Fibroblast of the conjunctiva (primary cell): Measurements from ENCODE around the gene ABHD2.
"Not testable (repeated sequence)": the region's sequence is repeated elsewhere in the genome, so short reads cannot be mapped to it uniquely, and the experiment has no call there.

Source experiments
- DNase-seq: peaks from one replicate; pipeline ENCODE4 v3.0.0-alpha.2; 2010; ENCODE audit warnings: low read depth

ABHD2 gene

DNA sequence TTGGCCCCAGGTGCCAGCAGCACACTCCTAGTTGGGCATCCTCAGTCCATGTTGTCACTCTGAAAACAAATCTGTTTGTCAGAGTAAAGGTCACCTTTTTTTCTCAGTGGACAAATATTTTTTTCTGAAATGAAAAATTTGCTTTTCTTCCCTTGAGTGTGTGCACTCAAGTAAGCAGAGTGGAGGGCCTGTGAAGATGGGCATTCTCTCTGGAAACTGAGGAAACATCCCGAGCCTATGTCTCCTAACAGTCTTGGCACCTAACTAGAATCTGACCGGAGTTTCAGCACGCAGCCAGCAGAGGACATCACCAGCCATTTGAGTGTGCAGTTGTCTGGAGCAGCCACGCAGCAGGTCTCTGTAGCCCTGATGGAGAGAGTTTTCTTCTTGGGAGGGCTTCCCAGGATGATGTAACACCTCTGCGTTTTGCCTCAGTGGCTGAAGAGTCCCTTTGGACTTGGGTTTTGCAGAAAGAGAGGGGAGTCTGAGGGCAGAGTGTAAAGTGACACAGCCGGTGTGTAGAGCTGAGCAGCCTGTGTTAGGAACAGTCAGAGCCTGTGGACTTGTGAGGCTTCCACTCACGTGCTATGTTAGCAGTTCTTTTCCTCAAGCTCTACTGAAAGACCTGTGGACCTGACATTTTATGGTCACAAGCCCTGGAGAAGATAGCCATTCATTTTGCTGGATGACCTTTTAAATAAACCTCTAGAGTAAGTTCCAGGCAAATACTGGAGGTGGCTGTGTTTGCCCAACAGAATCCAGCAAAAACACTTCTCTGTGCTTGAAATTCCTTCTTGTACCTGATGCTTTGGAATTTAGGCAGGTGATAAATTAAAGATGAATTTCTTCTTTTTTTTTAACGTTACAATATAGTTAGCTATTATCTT, 51.6 kb downstream of the ABHD2 start:
- no peak for DNase-seq

DNA sequence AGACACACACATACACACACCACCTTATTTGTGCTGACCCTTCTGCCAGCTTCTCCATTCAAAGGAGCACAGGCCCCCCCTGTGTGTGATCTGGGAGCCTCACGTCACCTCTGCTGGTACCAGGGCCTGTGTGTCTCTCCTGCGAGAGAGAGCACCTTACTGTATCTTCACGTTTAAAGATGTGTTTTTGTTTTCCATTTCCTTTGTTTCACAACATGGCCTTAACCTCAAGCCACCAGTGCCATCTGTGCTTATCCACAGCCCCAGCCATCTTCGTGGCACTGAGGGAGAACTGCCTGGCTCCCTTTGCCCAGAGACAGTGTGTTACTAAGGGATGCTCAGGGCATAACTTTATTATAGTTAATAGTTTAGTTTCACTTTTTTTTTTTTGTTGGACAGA, 52.3 kb downstream of the ABHD2 start:
- no peak for DNase-seq

DNA sequence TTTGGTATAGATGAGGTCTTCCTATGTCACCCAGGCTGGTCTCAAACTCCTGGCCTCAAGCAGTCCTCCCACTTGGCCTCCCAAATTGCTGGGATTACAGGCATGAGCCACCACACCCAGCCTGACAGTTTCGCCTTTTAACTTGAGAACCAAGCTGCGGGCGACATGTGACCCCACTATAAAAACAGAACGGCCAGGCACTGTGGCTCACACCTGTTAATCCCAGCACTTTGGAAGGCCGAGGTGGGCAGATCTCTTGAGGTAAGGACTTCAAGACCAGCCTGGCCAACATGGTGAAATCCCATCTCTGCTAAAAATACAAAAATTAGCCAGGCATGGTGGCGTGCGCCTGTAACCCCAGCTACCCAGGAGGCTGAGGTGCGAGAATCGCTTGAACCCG, 52.9 kb downstream of the ABHD2 start:
- not testable (repeated sequence) for DNase-seq

DNA sequence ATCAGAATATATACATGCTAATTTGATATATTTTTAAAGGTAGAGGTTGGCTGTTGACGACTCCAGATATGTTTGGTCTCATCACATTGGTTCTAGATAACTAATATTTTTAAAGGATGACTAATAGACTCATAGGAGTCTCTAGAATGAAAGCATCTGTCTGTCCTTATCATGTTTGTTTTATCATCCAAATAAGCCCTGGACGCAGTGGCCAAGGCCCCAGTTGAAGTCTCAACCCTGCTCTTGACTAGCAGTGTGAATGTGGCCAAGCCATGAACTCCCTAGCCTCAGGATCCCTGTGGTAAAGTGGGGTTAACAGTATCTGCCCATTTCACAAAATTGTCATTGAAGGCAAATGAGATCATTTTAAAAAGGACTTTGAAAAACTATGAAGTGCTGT, 53.6 kb downstream of the ABHD2 start:
- no peak for DNase-seq

DNA sequence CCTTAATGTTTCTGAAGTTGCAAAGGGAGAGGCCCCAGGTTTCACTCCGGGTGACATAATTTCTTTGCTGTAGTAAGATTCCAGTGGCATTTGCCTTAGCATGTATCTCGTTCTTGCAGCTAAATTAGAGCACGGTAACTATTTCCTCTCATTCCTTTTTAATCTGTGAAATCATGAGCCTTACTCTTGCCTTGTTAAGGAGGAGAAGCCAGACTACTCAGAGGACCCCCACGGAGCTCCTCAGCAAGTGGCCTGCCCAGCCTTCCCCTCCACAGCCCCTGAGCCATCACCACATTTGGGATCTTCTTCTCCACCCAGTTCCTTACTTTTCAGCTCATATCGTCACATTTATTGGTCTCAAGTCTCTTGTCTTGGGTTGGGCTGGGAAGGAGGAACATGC, 54.2 kb downstream of the ABHD2 start:
- no peak for DNase-seq

DNA sequence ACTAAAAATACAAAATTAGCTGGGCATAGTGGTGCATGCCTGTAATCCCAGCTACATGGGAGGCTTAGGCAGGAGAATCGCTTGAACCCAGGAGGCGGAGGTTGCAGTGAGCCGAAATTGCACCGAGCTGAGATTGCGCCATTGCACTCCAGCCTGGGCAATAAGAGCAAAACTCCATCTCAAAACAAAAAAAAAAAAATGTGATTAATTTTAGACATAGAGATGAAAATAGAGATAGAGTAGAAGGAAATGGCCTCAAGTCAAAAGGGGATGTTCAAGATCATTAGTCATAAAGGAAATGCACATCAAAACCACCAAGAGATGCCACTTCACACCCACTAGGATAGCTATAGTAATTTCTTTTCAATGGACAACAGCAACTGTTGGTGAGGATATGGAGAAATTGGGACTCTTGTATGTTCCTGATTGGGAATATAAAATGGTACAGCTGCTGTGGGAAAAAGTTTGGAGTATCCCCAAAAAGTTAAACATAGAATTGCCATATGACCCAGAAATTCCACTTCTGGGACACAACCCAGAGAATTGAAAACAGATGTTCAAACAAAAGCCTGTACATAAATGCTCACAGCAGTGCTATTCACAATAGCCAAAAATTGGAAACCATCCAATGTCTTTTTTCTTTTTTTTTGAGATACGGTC, 55.4 kb downstream of the ABHD2 start:
- peak; percentile 88 for DNase-seq

DNA sequence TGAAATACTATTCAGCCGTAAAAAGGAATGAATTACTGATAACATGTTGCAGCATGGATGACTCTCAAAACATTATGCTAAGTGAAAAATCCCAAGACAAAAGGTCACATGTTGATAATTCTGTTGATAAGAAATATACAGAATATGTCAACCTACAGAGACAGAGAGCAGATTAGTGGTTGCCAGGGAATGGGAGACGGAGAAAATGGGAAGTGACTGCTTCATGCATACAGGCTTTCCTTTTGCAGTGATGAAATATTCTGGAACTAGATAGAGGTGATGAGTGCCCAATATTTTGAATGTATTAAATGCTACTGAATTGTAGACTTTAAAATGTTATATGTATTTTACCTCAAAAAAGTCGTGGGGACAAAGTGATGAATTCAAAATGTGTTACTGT, 56.2 kb downstream of the ABHD2 start:
- no peak for DNase-seq

DNA sequence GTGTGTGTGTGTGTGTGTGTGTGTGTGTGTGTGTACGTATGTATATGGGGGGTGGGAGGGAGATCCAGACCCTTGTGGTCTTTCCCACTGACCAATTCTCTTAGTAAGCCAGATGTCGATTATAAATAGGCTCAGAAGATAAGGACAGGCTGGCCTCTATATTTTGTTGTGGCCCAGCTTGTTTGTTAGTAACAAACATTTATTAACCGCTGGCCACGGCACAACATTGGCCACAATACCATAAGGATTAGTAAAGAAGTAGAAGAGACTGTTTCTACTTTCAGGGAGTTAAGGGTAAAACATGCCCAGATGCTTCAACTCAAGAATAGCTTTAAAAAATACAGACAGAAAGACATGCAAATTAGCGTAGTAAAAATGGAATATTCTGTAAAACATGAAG, 58.1 kb downstream of the ABHD2 start:
- no peak for DNase-seq

DNA sequence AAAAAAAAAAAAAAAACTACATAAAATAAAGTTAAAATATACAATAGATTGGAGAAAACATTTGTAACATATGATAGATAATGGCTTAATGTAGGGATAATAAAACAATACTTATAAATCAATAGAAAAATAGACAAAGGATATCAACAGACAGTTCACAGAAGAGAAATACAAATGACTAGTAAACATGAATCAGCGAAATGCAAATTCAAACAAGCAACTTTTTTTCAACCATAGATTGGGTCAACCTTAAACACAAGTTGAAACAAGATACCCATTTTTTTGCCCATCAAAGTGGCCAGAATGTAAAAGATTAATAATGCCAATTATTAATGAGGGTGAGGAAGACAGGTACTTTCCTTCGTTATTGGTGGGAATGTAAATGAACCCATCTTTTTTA, 59.9 kb downstream of the ABHD2 start:
- DNase-seq: no peak

DNA sequence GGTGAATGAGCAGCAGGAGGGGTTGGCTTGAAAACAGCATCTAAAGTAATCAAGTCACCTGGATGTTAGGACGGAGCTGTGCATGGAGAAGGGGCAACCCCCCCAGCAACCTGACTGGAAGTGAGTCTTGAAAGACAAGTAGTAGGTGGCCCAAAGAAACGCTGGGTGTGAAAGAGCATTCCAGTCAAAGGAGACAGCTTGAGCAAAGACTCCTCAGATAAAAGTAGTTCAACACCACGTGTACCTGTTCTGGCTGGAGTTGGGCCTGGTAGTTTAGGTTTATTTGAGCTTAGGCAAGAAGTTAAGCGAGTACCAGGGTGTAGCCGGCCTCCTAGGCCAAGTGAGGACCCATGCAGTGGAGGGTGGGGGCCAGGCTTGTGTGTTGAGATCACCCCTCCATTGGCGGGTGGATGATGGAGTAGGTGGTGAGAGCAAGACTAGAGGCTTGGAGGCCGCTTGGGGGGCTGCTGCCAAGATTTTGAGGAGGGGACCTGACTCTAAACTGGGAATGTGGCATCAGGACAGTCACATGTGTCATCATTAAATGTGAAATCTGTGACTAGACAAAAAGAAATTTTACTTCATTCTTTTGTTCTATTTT, 61.3 kb downstream of the ABHD2 start:
- no peak for DNase-seq

DNA sequence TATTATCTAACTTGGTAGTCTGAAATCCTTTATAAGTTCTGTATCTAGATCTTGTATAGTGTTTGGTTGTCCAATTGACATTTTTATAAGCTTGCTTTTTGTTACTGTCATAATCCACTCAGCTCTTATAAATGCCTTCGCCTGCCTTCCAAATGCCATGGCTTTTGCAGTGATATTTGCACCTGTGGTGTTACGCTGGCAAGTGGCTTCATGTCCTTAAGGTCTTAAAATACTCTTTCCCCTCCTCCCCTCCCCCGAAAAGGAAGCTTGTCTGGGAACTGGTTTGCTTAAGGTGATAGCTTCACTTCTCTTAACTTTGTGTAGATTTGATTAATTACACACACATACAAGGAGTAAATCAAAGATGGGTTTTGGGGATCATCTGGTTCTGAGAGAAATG, 62.0 kb downstream of the ABHD2 start:
- DNase-seq: no peak

DNA sequence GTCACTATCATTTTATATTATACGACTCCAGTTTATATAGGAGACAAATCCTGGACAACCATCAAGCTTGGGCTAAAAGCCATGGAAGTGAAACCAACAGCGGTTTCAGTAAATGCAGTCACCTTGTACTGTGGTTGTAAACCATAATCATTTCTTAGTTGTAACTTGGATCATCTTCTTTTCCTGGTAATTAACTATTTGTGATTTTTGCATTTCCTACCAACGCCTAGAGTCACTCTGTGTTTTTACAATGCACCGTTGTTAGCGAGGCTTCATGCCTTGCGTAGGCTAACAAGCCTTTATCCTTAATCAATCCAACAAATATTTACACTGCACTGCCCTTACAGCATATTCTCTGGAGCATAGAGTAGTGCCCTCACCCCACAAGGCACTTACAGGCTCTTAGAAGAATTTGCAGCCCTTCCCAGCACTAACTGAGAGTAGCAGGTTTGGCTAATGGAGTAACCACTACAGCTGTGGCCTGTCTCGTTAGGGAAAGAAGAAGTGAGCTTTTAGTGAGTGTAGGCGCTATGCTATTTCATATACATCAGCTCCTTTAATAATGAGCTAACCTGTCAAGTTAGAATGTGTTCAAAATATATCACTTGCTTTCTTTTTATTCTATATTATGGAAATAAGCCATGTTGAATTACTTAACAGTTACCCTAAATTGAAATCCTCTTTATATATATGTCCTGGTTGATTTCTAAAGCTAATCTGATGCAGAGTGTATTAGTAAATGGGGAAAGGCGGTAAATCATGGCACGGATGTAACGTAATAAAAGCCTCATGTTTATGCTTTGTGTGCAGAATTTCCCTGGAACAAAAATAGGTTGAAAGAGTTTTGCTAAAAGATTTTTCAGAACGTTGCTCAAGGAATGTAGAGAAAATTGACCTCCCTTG, 62.8 kb downstream of the ABHD2 start:
- DNase-seq: no peak

DNA sequence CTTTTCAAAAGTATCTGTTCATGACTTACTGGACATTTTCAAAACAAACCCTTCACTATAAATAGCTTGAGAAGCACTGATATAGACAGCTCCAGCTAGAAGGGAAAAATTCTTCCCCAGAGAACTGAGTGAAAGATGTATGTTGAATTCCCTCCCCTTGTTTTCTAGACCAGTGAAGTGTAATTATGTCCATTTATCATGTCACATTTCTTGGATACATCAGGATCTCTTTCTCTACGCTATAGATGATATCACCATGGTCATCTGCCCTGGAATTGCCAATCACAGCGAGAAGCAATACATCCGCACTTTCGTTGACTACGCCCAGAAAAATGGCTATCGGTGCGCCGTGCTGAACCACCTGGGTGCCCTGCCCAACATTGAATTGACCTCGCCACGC, 66.9 kb downstream of the ABHD2 start:
- DNase-seq: no peak

DNA sequence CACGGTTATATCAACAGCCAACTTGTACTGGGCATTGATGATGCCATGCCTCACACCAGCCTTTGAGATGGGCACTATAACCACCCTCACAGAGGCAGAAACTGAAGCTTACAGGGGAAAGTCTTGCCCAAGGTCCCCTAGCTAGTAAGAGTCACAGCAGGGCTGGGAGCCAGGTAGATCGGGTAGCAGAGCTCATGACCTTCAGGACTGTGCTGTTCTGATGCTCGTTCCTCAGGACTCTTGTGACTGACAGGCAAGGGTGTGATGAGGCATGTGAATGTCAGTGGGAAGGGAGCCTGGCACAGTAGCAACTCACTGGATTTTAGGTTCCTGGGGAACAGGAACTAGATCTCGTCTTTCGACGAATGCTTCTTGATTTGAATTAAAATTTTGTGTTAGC, 67.4 kb downstream of the ABHD2 start:
- DNase-seq: no peak

DNA sequence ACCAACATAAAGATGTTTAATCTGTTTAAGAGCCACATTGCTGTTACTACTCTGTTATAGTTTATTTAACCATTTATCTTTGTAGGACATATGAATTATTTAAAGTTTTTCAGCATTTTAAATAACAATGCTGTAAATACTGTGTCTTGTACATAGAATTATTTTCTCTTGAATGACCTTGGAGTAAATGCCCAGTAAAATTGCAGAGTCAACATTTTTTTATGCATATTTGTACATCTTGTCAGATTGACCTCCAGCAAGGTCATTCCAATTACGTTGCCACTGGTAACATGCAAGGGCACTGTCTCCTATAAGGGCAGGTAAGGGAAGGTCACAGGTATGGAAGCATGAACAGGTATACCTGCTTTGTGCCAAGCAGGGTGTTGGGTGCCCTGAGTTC, 68.8 kb downstream of the ABHD2 start:
- no peak for DNase-seq

DNA sequence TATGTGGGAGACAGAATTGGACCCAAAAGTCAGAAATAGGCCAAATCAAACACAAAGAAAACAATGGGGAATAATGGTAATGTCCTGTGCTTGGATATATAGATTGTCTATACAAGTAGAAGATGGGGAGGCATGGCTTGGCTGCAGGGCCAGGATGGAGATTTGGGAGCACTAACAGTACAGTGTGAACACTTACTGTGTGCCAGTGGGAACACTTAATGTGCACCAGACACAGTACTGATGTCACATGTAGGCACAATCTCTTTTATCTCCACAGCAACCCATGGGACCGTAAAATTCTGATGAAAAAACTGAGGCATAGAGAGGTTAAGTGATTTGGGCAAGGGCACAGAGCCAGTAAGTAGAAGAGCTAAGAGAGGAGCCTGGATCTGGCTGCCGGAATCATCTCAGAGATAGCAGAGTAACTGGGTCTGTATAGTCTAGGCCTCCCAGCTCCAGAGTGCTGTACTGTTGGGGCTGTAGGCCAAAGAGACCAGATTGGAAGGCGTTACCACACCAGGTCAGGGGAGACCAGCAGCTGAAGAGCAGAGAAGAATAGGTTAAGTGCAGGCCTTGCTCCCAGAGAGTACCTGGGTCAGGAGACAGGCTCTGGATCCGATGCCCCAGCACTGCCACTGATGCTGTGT, 69.8 kb downstream of the ABHD2 start:
- DNase-seq: no peak

DNA sequence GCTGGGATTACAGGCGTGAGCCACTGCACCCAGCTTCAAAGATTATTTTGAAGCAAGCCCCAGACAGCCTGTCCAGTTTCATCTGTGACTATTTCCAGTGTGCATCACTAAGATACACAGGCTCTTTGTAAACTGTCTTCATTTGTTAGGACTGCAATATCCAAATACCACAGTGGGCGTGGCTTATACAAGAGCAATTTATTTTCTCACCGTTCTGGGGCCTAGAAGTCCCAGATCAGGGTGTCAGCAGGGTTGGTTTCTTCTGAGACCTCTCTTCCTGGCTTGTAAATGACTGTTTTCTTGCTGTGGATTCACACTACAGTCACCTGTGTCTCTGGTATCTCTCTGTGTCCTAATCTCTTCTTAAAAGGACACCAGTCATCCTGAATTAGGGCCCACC, 73.4 kb downstream of the ABHD2 start:
- DNase-seq: no peak

DNA sequence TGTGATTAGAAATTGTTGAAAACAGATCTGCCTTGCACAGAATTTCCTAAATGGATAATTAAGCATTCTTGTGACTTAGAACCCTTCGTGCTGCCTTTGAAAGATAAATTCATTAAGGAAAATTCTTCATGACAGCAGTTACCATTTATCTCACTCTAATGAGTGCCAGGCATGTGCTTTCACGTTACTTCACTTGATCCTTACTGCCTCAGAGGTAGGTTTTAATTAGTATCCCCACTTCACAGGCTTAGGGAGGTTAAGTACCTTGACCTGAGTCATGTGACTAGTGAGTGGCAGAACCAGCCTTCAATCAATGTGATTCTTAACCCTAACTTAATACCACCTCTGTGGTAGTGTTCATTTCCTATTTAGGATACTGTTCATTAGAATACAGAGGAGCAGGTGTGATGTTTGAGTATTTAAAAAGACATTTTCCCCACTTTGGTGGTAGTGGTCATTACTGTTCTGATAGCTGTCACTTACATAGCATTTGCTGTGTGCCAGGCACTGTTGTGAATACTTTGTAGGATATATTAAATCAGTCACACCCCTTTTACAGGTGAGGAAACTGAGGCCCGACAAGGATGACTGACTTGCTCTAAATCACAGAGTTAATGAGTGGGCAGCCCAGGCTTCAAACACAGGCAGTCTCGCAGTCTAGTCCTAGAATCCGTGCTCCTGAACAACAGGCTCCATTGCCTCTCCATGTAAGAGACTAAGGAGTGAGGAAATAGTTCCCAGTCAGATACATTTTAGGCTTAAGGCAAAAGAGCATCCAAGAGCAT, 75.2 kb downstream of the ABHD2 start:
- no peak for DNase-seq

DNA sequence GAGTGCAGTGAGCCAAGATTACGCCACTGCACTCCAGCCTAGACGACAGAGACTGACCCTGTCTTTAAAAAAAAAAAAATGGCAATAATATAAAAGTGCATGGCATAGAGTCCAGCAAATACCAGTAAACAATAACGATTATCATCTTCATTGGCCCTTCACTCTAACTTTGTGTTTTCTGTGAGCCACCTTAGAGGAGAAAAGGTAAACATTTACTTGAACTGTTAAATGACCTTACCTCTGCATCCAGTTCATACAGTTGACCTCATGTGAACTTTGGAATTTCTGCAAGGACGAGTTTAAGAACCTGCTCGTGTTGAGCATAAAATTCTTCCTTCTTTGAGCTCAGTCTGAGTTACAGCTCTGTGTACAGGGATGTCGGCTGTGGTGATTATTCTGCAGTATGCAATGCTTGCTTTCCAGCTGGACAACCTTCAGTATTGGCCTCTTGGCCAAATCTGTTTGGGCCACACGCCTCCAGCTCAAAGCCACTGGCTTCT, 76.5 kb downstream of the ABHD2 start:
- DNase-seq: no peak

DNA sequence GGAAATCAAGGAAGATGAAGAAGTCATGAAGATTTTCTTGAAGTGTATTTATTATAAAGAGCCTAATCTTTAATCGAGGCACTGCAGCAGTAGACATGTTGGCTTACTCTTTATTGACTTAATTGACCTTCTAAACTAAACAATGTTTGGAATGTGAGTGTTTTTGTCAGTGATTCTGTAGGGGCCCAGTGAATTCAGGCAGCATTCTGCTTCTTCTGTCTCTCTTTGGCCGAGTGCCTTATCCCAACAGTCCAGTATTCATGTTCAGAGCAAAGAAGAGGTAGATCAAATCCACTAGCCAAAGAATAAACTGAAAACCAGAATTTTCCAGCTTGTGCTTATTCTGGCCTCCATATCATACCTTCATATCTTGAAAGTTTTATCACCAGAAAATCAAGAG, 77.4 kb downstream of the ABHD2 start:
- DNase-seq: no peak
